NCI-H526 (cell line): ENCODE measurements around the gene SORCS3.

ENCODE experiments used
- DNase-seq, 2 experiments: peaks; one replicate each; lab custom pipeline; 2025; lab: John Stamatoyannopoulos, UW

Gene SORCS3

GRCh38 chr10:104922810-104923209, 281.7 kb downstream of the SORCS3 start:
- DNase-seq, result no peak

- DNase-seq, result no peak
These were observed 282.4 kb downstream of the SORCS3 start for GRCh38 chr10:104923501-104923900.

GRCh38 chr10:104924101-104924795, 283.2 kb downstream of the SORCS3 start:
- DNase-seq, result no peak

GRCh38 chr10:104925232-104925851, 284.3 kb downstream of the SORCS3 start:
- DNase-seq, result peak; percentile 1 to 40

GRCh38 chr10:104928734-104929133, 287.6 kb downstream of the SORCS3 start:
- no peak for DNase-seq

- no peak for DNase-seq
These were observed 290.6 kb downstream of the SORCS3 start for GRCh38 chr10:104931612-104932134.

- DNase-seq, result no peak
These were observed 294.6 kb downstream of the SORCS3 start for GRCh38 chr10:104935656-104936055.

- DNase-seq, result no peak
These were observed 296.5 kb downstream of the SORCS3 start for GRCh38 chr10:104937567-104937966.

GRCh38 chr10:104938031-104938430, 296.9 kb downstream of the SORCS3 start:
- DNase-seq, result no peak

GRCh38 chr10:104941662-104942061, 300.6 kb downstream of the SORCS3 start:
- no peak for DNase-seq

- DNase-seq, result no peak
These were observed 306.2 kb downstream of the SORCS3 start for GRCh38 chr10:104947314-104947713.

- no peak for DNase-seq
These were observed 316.2 kb downstream of the SORCS3 start for GRCh38 chr10:104957178-104957841.

GRCh38 chr10:104966563-104967297, 325.6 kb downstream of the SORCS3 start:
- no peak for DNase-seq

- DNase-seq, result no peak
These were observed 339.3 kb downstream of the SORCS3 start for GRCh38 chr10:104980368-104980767.

- DNase-seq, result no peak
These were observed 340.9 kb downstream of the SORCS3 start for GRCh38 chr10:104981995-104982394.

GRCh38 chr10:104988686-104989085, 347.6 kb downstream of the SORCS3 start:
- DNase-seq, result no peak

- DNase-seq, result no peak
These were observed 348.8 kb downstream of the SORCS3 start for GRCh38 chr10:104989880-104990279.

- no peak for DNase-seq
These were observed 352.0 kb downstream of the SORCS3 start for GRCh38 chr10:104993085-104993484.

GRCh38 chr10:105001269-105001668, 360.2 kb downstream of the SORCS3 start:
- DNase-seq, result no peak

GRCh38 chr10:105010411-105011121, 369.5 kb downstream of the SORCS3 start:
- DNase-seq, result no peak

- no peak for DNase-seq
These were observed 376.0 kb downstream of the SORCS3 start for GRCh38 chr10:105017116-105017515.

- no peak for DNase-seq
These were observed 376.6 kb downstream of the SORCS3 start for GRCh38 chr10:105017691-105018090.
